Measurements from ENCODE around the gene C10orf120. TPM values are rescaled to one million over a fixed set of nuclear protein-coding genes. Genes with fewer than 3 reads are reported as not detected.

The C10orf120 gene
- total RNA-seq, 1 donor from 2014 or later = not detected

DNA sequence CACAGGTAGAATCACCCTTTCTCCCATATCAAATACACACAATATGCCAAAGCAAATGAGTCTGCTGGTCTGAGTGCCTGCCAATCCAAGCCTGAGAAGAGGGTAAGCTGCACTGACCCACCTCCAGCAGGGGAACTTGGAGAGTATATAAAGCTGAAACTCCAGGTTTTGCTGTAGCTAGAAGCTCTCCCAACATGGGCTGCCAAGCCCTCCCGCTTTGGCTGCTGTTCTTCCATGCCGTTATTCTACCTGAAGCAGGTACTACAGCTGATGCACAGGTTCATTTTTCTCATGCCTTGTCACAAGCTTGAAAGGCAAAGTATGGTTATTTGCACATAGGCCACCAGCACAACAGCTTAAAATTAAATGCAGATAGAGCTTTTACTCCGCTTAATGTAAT is 21.5 kb upstream of the C10orf120 start:
- peaks cover 10% of the 10 kb centered on the region for H3K27me3 Mint-ChIP-seq (ENCODE audit: insufficient read depth)
- no peak overlapping the region for H3K27ac Mint-ChIP-seq
- no peaks in the 10 kb centered on the region for H3K36me3 Mint-ChIP-seq (ENCODE audit: low read depth)
- intact Hi-C loops (cut with micrococcal nuclease) = no loop called here
- no peak for DNase-seq (ENCODE audit: low spot score)
- H3K4me3 Mint-ChIP-seq = no peak overlapping the region
- no peaks in the 10 kb centered on the region for H3K4me1 Mint-ChIP-seq (ENCODE audit: low read depth)
- H3K9me3 Mint-ChIP-seq = no peaks in the 10 kb centered on the region

DNA sequence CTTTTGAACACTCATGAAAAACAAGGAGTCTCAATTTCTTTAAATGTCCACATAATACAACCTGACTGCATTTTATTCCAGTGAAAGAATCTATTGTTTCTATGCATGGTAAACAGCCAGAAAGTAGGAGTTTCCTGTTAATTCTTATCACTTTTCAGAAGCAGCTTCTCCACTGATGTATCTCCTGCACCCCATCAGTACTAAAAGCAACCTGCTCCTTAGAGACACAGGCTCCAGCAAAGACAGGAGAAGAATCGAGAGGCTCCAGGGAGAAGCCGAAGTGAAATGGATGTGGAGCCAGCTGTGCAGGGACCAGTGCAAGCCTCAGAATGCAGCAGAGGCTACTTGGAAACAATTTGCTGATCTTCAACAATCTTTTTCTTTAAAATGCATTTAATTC is 16.4 kb upstream of the C10orf120 start:
- Mint-ChIP-seq H3K9me3 (no peaks in the 10 kb centered on the region), H3K4me3 (no peak overlapping the region), H3K27ac (no peak overlapping the region), H3K27me3 (ENCODE audit: insufficient read depth) (peaks cover 11% of the 10 kb centered on the region), H3K36me3 (ENCODE audit: low read depth) (no peaks in the 10 kb centered on the region), H3K4me1 (ENCODE audit: low read depth) (no peaks in the 10 kb centered on the region)
- intact Hi-C loops (cut with micrococcal nuclease) = no loop called here
- no peak for DNase-seq (ENCODE audit: low spot score)

DNA sequence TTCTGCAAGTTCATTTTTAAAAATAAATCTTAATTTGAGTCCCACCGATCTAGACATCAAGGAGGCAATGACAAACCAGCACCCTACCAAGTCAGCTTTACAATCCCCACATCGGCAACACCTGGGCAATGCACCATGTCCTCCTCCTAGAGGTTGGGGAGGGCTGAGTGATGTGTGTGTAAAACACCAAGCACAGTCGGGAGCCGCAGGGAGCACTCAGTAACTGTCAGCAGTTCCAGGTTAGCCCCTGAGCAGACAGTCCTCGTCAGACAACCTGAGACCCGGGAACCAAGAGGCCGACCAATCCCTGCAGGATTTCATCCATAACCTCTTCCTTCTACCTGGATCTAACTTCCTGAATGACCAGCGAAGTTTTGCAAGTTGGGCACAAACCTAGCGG is 15.9 kb upstream of the C10orf120 start:
- no peaks in the 10 kb centered on the region for H3K4me1 Mint-ChIP-seq (ENCODE audit: low read depth)
- H3K27me3 Mint-ChIP-seq (ENCODE audit: insufficient read depth) = peaks cover 10% of the 10 kb centered on the region
- no peak overlapping the region for H3K27ac Mint-ChIP-seq
- H3K36me3 Mint-ChIP-seq (ENCODE audit: low read depth) = no peaks in the 10 kb centered on the region
- no peak for DNase-seq (ENCODE audit: low spot score)
- intact Hi-C loops (cut with micrococcal nuclease) = no loop called here
- no peak overlapping the region for H3K4me3 Mint-ChIP-seq
- H3K9me3 Mint-ChIP-seq = no peaks in the 10 kb centered on the region

DNA sequence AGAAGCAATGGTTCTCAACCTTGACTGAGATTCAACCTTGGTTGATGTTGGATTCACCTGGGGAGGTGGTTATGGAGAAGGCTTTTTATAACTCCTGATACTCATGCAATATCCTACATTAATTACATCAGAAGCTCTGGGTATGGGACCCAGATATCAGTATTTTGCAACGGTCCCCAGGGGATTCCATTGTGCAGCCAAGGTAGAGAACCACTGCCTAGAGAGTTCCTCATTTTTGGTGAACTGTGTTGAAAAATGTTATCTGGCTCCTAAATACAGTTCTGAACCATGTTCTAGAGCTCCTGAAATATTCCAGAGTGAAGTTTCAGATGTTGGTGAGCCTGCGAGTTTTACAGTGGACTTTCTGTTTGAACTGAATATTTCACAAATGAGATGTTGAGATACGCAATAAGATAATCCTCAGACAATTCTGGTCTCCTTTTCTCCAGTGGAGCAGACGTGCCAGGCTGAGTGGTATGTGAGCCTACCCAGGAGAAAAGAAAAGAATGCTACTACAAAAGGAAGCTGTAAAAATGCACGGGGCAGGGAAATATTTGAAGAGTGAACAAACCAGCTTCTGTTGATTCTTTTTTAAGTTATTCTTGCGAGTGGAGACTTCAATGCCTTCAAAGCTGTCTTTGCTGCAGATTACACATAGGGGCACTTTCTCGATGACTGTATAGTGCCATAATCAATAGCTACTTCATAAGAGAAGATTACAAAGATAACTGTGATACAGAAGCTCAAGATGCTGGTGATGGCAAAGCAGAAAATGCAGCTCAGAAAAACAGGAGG is 13.6 kb upstream of the C10orf120 start:
- intact Hi-C loops (cut with micrococcal nuclease) = no loop called here
- Mint-ChIP-seq H3K27ac (no peak overlapping the region), H3K9me3 (no peaks in the 10 kb centered on the region), H3K4me3 (no peak overlapping the region), H3K4me1 (ENCODE audit: low read depth) (no peaks in the 10 kb centered on the region), H3K36me3 (ENCODE audit: low read depth) (no peaks in the 10 kb centered on the region), H3K27me3 (ENCODE audit: insufficient read depth) (peaks cover 21% of the 10 kb centered on the region)
- DNase-seq (ENCODE audit: low spot score) = no peak

DNA sequence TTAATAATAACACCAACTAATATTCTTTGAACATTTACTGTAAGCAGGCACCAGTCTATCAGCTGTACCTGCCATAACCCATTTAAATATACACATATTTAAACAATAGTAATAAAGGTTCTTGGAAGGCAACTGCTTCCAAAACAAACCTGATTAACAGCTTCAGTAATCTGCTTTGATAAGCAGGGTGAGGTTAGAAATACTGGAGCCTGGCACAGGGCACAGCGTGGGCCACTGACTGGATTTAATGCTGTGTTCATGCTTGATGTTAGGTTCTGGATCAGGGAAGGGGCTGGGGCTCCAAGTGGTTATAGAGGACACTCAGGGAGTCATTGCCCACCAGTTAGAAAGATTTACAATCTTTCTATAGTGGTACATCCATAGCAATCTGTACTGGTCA is 10.9 kb upstream of the C10orf120 start:
- Mint-ChIP-seq H3K27me3 (ENCODE audit: insufficient read depth) (peaks cover 21% of the 10 kb centered on the region), H3K27ac (no peak overlapping the region), H3K4me1 (ENCODE audit: low read depth) (no peaks in the 10 kb centered on the region), H3K4me3 (no peak overlapping the region), H3K9me3 (no peaks in the 10 kb centered on the region), H3K36me3 (ENCODE audit: low read depth) (no peaks in the 10 kb centered on the region)
- intact Hi-C loops (cut with micrococcal nuclease) = no loop called here
- DNase-seq (ENCODE audit: low spot score) = no peak

DNA sequence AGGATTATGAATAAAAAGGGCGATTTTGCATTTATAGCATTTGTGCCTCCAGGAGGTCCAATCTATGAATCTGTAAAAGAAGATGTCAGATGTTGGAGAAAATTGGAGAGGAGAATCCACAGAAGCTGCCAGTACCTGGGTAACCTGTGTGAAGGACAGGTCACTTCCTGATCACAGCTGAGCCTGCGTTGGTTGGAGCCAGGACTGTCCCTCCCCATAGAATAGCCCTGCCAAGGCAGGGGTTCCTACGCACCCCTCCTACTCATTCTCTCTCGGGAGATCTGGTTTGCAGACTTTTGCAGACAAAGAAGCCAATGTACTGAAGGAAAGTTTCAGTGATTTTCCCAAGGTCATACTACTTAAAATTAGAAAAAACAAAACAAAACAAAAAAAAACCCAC is 10.3 kb upstream of the C10orf120 start:
- H3K9me3 Mint-ChIP-seq = no peaks in the 10 kb centered on the region
- intact Hi-C loops (cut with micrococcal nuclease) = no loop called here
- no peak overlapping the region for H3K4me3 Mint-ChIP-seq
- H3K27ac Mint-ChIP-seq = no peak overlapping the region
- no peaks in the 10 kb centered on the region for H3K36me3 Mint-ChIP-seq (ENCODE audit: low read depth)
- H3K4me1 Mint-ChIP-seq (ENCODE audit: low read depth) = no peaks in the 10 kb centered on the region
- H3K27me3 Mint-ChIP-seq (ENCODE audit: insufficient read depth) = peaks cover 15% of the 10 kb centered on the region
- DNase-seq (ENCODE audit: low spot score) = no peak

DNA sequence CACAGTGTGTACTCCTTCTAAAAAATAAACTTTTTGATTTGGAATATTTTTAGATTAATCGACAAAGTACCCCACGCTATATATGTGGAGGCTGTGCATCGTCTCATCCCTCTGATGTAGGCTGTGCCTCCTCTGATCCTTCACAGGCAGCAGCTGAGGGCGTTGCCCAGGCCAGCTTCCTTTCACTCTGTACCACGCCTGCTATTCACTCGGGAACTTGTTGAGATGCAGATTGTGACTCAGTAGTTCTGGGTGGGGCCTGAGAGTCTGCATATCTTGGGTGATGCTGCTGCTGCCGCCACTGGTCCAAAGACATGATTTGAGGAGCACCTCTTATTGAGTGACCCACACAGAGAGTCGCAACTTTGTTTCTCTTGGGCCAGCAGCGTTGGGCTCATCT is 7.9 kb upstream of the C10orf120 start:
- Mint-ChIP-seq H3K9me3 (no peaks in the 10 kb centered on the region), H3K4me3 (no peak overlapping the region), H3K27ac (no peak overlapping the region), H3K27me3 (ENCODE audit: insufficient read depth) (peaks cover 11% of the 10 kb centered on the region), H3K36me3 (ENCODE audit: low read depth) (no peaks in the 10 kb centered on the region), H3K4me1 (ENCODE audit: low read depth) (no peaks in the 10 kb centered on the region)
- DNase-seq (ENCODE audit: low spot score) = no peak
- intact Hi-C loops (cut with micrococcal nuclease) = no loop called here

DNA sequence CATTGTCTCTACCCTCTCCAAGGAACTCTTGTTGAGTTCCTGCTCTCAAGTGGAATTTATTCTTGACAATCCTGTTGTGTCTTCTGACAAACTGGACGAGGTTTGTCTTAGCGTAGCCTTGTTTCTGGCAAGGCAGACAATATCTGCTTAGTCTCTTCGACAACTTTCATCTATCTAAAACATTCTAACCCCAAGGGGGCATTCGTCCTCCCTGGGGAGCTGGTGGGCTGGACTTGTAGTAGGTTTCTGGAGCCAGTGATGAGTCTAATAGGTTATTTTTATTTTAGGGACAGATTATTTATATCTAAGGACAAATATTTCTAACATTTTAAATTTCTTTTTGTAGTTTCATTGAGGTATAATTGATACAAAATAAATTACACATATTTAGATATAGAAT is 7.3 kb upstream of the C10orf120 start:
- no peaks in the 10 kb centered on the region for H3K9me3 Mint-ChIP-seq
- intact Hi-C loops (cut with micrococcal nuclease) = no loop called here

DNA sequence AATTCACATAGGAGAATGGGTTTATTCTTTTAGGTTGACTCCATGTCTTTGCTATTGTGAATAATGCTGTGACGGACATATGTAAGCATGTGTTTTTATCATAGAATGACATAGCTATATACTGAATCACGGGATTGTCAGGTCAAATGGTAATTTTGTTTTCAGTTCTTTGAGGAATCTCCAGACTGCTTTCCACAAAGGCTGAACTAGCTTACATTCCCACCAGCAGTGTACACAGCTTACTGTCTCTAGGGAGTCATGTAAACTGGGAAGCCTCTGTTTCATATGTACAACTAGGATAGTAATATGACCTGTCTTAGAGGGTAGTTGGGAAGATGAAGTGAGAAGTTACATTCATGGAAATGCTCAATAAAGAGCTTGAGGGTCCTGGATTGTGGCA is 6.8 kb upstream of the C10orf120 start:
- H3K36me3 Mint-ChIP-seq (ENCODE audit: low read depth) = no peaks in the 10 kb centered on the region
- intact Hi-C loops (cut with micrococcal nuclease) = no loop called here
- H3K9me3 Mint-ChIP-seq = no peaks in the 10 kb centered on the region
- no peak overlapping the region for H3K27ac Mint-ChIP-seq
- no peak for DNase-seq (ENCODE audit: low spot score)
- H3K27me3 Mint-ChIP-seq (ENCODE audit: insufficient read depth) = peaks cover 11% of the 10 kb centered on the region
- H3K4me3 Mint-ChIP-seq = no peak overlapping the region
- H3K4me1 Mint-ChIP-seq (ENCODE audit: low read depth) = no peaks in the 10 kb centered on the region

More for the DNA sequence above, 7.3 kb upstream of the C10orf120 start:
- peaks cover 11% of the 10 kb centered on the region for H3K27me3 Mint-ChIP-seq (ENCODE audit: insufficient read depth)
- no peak for DNase-seq (ENCODE audit: low spot score)
- H3K4me1 Mint-ChIP-seq (ENCODE audit: low read depth) = no peaks in the 10 kb centered on the region
- no peaks in the 10 kb centered on the region for H3K36me3 Mint-ChIP-seq (ENCODE audit: low read depth)
- no peak overlapping the region for H3K4me3 Mint-ChIP-seq
- no peak overlapping the region for H3K27ac Mint-ChIP-seq

DNA sequence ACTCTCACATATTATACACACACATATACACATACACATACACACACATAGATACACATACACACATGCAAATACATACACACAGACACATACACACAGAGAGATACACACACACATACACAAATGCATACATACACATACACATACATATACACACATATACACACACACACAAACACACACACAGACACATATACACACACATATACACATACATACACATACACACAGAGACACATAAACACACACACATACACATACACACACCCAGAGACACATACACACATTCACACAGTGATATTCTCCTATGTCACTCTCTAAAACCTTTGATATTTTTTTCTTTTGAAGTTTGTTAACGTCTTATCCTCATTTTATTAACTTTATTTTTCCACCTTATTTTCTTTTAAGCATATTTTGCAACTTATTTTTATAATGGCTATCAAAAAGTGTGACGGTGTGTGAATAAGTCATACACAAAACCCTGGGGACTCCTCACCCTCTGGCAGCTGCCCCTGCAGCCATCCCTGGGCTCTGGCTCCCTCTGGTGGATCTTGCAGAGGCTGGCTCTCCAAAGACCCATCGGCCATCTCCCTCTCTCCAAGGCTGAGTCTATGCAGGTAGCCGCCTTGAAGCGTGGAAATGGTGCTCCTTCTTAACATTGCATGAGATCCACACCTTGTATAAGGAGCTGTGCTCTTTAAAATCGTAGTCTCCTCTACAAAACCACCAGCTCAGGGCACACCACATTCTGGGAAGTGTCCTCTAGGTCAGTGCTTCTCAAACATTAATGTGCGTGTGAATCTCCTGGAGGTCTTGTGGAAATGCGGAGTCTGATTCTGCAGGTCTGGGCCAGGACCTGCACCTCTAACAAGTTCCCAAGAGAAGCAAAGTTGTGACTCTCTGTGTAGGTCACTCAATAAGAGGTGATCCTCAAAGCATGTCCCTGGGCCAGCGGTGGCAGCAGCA is 4.1 kb upstream of the C10orf120 start:
- Mint-ChIP-seq H3K4me3 (no peak overlapping the region), H3K27me3 (ENCODE audit: insufficient read depth) (no peaks in the 10 kb centered on the region), H3K27ac (no peak overlapping the region), H3K4me1 (ENCODE audit: low read depth) (no peaks in the 10 kb centered on the region), H3K9me3 (no peaks in the 10 kb centered on the region), H3K36me3 (ENCODE audit: low read depth) (no peaks in the 10 kb centered on the region)
- peak; percentile 4 for DNase-seq (ENCODE audit: low spot score)
- intact Hi-C loops (cut with micrococcal nuclease) = loop anchor here (1.0 to 5.0 kb wide), 4 partner anchors 55 to 405 kb away; no protein-coding TSS in a partner anchor

DNA sequence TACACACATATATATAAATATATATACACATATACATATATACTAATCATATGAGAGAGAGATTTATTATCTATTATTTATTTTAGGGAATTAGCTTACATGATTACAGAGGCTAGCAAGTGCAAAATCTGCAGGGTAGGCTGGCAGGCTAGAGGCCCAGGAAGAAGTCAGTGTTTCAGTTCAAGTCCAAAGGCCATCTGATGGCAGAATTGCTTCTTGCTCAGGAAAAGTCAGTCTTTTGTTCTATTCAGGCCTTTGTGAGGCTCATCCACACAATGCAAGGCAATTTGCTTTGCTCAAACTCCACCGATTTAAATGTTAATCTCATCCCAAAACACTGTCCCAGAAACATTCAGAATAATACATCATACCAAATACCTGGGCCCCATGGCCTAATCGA is 2.6 kb upstream of the C10orf120 start:
- no peaks in the 10 kb centered on the region for H3K27me3 Mint-ChIP-seq (ENCODE audit: insufficient read depth)
- H3K27ac Mint-ChIP-seq = no peak overlapping the region
- H3K9me3 Mint-ChIP-seq = no peaks in the 10 kb centered on the region
- H3K4me3 Mint-ChIP-seq = no peak overlapping the region
- no peaks in the 10 kb centered on the region for H3K4me1 Mint-ChIP-seq (ENCODE audit: low read depth)
- DNase-seq (ENCODE audit: low spot score) = no peak
- intact Hi-C loops (cut with micrococcal nuclease) = loop anchor here (2.0 to 5.0 kb wide), 3 partner anchors 135 to 403 kb away; no protein-coding TSS in a partner anchor
- H3K36me3 Mint-ChIP-seq (ENCODE audit: low read depth) = no peaks in the 10 kb centered on the region

DNA sequence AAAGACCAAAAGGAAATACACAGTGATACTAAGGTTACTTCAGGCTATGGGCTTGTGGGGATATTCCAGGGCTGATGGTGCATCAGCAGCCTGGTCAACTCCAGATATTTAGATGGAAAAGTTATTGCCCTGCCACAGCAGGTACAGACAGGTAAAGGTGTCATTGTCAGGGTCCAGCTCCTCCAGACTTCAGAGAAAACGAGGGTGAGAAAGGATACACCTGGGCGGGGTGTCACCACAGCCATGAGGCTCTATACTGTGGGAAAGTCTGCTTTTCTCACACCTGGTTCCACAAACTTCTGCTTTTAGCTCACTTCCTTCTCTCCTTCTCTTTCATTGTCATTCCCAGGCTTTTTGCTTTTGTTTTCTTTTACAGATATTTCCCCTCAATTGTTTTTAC is 2.0 kb upstream of the C10orf120 start:
- intact Hi-C loops (cut with micrococcal nuclease) = loop anchor here (2.0 to 5.0 kb wide), 3 partner anchors 134 to 403 kb away; no protein-coding TSS in a partner anchor
- Mint-ChIP-seq H3K36me3 (ENCODE audit: low read depth) (no peaks in the 10 kb centered on the region), H3K27ac (no peak overlapping the region), H3K4me3 (no peak overlapping the region), H3K9me3 (no peaks in the 10 kb centered on the region), H3K4me1 (ENCODE audit: low read depth) (no peaks in the 10 kb centered on the region), H3K27me3 (ENCODE audit: insufficient read depth) (no peaks in the 10 kb centered on the region)
- DNase-seq (ENCODE audit: low spot score) = no peak

DNA sequence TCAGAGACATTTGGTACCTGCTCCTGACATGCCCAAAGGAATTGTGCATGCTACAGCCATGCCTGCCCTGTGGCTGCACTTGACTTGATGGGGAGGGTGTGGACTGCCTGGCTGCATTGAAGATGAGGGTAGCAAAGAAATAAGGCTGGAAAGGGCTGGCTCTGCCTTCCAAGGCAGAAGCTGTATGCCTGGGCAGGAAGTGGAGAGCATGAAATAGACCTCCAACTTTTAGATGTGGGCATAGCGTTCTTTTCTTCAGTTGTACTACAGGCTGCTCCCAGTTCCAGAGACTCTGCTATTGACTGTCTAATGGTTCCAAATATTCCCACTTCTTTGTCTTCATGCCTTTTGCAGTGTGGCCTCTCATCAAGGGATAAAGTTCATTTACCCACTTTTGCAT is 3.0 kb downstream of the C10orf120 start:
- H3K9me3 Mint-ChIP-seq = no peaks in the 10 kb centered on the region
- H3K4me1 Mint-ChIP-seq (ENCODE audit: low read depth) = no peaks in the 10 kb centered on the region
- H3K4me3 Mint-ChIP-seq = no peak overlapping the region
- intact Hi-C loops (cut with micrococcal nuclease) = no loop called here
- H3K27ac Mint-ChIP-seq = no peak overlapping the region
- peaks cover 3% of the 10 kb centered on the region for H3K27me3 Mint-ChIP-seq (ENCODE audit: insufficient read depth)
- H3K36me3 Mint-ChIP-seq (ENCODE audit: low read depth) = no peaks in the 10 kb centered on the region
- no peak for DNase-seq (ENCODE audit: low spot score)
